DMS153 treated with DMSO at 0.1 percent for 48 hours (cell line): ENCODE data around the gene GALNT10.

ENCODE experiments used
- DNase-seq: peaks from one replicate; lab custom pipeline; 2025; ENCODE audit not compliant: unreplicated experiment; lab: John Stamatoyannopoulos, UW

The GALNT10 gene

DNA sequence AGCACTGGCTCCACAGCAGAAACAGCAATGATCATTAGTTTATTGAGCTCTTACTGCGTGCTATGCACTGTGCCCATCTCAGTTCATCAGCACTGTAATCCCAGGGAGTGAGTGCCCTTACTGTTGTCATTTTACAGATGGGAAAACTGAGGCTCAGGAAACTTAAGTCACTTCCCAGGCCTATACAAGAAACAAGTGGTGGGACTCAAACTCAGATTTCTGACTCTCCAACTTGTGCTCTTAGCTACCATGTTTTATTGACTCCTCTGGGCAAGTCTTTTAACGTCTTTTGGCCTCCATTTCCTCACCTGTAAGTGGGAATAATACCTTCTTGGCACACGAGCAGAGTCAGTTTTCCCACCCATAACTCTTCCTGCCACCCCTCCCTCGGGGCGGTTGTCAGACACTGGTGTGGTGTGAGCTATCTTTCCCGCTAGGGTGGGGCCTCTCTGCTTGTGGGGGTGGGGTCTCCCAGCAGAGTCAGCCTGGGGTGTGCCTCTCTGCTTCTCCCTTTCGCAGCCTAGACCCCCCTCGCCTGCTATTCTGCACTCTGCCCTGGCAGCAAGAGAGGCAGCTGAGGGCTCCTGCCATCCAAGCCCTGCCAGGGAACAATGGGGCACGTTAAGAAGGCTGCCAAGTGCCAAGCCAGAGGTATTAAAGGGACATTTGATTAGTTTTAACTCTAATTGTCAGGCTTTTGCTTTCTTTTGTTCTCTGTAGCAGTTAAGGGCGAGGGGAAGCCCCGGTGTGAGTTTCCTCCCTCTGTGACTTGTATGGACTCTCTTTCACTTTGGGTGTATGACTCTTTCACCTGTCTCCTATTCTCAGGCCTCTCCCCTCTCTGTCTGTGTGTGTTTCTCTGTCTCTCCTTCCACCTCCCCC, 12.1 kb downstream of the GALNT10 start:
- DNase-seq = no peak

DNA sequence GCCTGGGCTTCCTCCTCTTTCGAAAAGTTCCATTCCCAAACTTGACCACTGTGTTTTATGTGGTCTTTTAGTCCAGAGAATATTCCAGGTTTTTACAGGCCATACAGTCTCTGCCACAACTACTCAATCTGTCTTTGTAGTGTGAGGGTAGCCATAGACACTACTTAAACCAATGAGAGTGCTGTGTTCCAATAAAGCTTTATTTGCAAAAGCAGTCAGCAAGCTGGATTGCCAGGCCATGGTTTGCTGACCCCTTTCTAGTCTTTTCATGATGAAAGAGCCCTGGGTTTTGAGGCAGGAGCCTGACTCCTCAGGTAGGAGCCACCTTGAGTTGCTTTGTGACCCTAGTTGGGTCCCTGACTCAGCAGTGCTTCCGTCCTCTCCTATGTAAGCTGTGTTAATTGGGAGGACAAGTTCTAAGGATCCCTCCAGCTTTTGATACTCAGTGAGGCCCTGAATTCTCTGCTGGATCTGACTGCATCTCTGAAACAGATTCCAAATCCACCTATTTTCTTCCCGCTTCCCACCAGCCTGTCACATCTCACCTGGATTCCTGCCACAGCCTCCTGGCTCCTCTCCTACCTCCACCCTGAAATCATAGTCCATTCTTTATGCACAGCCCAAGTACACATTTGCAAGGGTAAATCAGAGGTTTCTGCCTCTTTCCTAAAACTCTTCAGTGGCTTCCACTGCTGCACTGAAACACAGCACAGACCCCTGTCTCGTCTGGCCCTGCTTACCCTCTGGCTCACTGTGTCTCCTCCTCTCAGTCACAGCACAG, 13.5 kb downstream of the GALNT10 start:
- no peak for DNase-seq

DNA sequence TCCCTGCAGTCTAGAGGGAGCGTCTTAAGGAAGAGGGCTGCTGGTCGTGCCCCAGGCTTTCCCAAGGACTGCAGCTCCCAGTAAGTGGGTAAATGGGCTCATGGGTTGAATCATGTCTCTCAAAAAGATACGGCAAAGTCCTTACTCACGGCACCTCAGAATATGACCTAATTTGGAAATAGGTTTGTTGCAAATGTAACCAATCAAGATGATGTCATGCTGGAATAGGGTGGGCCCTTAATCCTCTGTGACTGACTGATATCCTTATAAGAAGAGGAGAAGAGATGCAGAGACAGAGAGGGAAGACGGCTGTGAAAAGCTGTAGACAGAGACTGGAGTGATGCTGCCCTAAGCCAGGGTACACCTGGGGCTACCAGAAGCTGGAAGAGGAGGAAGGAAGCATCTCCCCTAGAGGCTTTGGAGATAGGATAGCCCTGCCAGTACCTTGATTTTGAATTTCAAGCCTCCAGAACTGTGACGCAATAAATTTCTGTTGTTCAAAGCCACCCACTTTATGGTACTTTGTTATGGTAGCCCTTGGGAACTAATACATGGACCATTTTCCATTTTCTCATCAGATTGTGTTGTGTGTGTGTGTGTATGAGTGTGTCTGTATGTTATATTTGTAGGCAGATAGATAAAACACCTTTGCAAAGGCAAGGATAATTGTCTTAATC, 15.0 kb downstream of the GALNT10 start:
- DNase-seq = no peak

DNA sequence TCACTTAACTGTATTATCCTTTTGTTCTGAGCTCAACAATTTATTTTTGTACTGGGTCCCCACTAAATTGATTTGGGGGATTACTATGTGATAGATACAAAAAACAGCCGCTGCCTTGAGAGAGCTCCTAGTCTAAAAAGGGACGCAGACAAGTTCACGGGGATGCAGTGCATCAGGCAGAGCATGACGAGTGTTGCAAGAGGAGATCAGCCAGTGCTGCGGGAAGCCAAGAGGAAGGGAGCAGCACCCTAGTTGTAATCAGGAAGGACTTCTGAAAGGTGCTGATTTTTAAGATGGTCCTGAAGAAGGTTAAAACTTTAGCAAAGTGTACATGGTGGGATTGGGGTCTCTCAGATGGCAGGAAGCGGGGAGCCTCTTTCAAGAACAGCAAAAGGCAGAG, 15.8 kb downstream of the GALNT10 start:
- no peak for DNase-seq

DNA sequence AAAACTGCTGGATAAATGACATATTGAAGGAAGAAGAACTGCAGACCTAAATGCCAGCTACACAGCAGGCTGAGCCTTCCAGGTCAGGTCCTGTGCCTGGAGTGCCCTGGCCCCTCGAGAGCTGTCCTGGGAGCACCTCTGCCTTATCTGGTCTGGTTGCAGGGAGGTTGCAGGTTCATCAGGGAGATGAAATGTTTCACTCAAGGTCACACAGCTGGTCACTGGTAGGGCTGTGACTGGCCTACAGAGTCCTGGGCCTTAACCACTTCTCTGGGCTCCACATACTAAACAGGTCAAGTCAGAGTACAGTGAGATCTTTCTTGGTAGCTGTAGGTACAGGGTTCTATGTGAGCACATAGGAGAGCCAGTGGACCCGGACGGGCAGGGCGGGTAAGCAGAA, 16.7 kb downstream of the GALNT10 start:
- no peak for DNase-seq

DNA sequence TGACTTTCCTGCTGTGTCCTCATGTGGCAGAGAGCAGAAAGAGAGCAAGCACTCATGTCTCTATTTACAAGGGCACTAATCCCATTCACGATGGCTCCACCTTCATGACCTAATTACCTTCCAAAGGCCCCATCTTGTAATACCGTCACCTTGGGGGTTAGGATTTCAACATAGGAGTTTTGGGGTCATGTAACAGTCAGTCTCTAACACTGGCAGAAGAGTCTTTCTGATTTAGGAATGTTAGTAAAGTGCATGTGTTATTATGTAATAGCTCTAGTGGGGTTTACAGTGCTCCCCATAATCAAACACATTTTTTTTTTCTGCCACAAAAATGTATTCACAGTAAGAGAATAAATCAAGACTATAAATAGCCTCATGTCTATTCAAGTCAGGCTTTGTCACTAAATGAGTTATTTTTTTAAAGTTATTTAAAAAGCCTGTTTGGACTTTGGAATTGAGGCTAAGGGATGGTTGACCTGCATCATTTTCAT, 19.1 kb downstream of the GALNT10 start:
- no peak for DNase-seq

DNA sequence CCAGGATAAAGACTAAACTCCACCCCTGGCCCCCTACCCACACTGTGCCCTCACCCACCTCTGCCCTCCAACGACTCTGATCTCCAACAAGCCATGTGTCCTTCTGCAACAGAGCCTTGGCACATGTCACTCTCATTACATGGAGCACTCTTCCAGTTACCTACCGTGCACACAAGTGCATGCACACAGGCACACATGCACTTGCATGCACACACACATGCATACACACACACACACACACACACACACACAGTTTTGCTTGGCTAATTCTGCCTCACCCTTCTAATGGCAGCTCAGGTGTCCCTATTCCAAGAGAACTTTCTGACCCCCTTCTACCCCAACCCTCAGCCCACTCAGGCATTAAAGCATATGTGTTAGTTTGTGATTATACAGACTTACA, 19.6 kb downstream of the GALNT10 start:
- DNase-seq = no peak

DNA sequence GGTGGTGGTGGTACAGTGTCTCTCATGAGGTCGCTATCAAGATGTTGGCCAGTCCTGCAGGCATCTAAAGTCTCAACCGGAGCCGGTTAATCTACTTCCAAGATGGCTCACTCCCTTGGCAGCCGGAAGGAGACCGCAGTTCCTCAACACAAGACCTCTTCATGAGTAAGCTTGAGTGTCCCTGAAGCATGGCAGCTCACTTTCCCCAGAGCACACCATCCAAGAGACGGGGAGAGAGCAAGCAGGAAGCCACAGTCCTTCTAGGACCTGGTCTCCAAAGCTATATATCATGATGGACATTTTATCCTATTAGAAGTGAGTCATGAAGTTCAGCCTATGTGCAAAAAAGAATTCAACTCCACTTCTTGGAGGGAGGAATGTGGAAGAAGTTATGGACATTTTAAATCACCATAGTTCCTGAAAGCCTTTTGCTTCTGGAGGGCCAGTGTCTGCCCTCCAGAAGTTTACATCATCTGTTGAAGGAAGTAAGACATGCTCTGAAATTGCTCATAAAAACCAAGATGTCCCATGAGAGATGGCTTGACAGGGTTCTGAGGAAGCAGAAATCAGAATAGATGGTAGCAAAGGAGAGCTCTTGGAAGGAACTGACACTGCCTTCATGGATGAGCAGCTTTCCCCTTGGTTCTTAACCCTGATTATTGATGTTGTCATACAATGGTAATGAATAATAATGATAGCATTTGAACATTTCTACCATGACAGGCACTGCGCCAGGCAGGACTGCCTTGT, 21.3 kb downstream of the GALNT10 start:
- DNase-seq = no peak

DNA sequence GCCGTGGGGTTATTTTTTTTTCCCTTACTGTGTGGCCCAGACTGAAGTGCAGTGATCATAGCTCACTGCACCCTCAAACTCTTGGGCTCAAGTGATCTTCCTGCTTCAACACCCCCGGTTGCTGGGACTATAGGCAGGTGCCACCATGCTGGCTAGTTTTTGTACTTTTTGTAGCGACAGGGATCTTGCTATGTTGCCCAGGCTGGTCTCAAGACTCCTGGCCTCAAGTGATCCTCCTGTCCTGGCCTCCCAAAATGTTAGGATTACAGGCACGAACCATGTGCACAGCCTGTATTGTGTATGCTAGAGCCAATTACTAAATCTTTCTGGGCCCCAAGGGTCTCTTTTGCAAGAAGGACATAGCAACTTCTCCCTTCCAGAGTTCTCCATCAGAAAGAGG, 23.1 kb downstream of the GALNT10 start:
- DNase-seq = no peak

DNA sequence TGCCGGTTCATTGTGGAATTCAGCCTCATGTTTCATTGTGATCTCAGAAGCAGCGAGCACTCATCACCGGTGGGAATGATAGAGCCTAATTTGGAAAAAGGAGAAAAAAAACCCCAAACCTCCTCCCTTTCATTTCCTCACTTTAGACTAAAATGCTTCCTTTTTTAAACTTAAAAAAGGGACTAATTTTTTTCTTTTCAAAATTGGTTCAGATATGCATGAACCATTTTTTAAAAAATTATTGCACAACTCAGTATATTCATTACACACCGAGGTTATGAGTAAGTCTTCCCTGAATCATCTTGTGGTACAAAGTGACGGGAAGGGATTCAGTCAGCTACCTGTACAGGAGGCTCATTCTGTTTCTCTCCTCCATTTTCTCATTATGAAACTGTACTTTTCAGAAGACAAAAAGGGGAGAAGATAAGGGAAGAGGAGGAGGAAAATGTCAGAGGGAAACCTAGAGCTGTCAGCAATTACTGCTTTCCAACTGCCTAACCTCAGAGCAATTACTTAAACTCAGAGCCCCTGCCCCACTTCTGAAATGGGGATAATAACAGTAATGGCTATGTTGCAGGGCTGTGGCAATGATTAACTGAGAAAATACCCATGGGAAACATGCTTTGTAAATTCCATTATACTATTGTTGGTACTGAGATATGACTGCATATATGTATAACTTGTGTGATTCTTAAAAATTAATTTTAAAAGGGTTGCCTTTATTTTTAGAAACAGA, 24.0 kb downstream of the GALNT10 start:
- no peak for DNase-seq

DNA sequence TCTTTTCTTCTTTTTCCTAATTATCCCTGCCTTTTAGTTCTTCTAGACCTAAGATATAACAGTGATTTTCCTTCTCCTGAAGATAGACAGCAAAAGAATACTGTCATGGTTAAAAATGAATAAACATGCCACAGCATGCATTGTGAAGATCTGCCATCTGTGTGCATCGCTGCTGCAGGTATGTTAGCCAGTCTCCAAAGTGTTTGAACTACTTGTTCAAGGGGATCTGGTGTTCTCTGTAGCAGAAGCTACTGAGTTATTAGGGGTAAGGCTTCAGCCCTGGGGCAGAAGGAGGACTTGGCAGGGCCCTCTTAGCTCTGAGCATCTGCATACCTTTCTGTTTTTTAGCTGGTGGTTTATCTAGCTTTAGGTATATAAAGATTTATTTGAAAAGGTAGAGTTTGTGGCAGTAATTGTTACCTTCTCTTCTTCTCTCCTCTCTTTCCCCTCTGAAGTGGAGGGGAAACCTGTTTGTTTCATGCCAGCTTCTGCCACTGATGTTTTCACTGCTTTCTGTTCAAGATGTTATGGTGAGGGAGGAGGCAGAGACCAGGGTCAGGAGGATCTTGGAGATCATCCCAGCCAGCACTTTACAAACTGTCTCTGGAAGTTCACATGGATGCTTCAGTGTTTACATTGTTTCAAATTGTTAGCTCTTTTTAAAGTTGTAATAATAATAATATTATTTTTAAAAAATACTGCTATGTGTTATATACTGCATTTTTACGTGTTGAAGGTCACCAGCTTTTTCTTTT, 25.2 kb downstream of the GALNT10 start:
- no peak for DNase-seq

DNA sequence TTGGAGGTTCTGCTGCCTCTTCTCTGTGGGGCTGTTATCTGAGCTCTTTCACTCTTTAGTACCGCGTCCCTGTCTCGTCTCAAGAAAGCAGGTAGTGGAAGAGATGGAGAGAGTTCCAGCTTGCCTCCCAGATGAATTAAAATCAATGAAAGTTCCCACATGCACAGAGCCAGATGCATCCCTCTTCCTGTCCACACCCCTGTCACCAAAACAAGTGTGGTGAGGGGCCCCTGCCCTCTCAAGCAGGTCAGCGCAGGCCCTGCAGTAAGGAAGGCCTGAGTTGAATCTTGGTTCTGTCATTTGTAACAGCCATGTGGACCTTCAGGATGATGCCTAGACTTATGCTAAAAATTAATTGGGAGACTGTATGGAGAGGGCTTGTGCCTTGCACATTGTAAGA, 26.9 kb downstream of the GALNT10 start:
- no peak for DNase-seq

DNA sequence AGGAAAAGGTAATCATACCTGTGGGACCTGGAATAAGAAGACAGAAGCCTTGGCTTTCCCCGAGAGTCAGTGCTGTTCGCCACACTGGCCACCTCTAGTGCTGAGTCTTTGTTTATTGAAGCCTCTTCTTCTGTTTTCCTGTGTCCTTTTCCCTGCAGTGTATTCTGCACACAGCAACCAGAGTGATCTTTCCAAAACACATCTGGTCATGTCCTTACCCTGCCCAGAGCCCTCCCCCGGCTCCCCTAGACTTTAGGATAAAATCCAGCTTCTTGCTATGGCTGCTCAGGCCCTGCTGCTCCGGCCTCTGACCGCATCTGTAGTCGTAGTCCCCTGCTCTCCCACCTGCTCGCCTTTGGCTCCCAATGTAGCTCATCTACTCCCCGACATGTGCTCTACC, 28.3 kb downstream of the GALNT10 start:
- no peak for DNase-seq

DNA sequence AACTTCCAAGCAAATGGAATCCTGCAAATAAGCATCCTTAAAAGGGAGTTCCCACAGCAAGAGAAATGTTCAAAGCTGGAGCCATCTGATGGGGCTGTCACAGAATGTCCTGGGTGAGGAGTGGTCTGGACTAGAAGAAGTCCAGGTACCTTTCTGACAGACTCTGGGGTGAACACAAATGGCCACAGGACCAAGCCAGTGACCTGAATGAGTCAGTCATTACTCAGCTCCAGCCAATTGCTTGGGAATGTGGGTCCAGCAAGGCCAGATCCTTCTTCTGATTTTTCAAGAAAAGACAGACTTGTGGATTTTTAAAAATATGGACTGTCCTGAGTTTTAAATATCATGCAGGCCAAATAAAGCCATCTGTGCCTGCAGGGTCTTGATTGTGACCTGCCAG, 30.1 kb downstream of the GALNT10 start:
- DNase-seq = no peak

DNA sequence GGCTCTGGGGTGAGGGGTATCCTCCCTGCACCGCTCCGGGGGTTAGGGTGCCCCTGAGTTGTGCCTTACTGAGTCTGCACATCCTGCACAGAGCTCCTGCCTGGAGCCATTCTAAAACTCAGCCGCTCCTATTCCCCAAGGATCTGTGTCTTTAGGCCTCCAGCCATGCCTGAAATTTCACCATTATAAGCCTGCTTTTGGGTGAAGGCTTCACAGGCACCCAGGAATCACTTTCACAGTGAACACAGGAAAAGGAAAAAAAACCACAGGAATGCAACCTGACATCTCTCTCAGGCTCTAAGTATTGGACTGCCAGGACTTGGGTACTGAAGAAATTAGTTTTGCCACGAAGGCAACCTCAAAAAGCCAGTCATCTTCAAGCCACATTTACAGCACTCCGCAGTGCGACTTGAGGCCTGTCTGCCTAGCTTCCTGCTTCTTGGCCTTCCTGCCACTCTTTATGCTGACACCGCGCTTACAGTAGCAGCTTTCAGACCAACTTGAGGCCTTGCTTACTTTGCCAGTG, 30.9 kb downstream of the GALNT10 start:
- DNase-seq = no peak

DNA sequence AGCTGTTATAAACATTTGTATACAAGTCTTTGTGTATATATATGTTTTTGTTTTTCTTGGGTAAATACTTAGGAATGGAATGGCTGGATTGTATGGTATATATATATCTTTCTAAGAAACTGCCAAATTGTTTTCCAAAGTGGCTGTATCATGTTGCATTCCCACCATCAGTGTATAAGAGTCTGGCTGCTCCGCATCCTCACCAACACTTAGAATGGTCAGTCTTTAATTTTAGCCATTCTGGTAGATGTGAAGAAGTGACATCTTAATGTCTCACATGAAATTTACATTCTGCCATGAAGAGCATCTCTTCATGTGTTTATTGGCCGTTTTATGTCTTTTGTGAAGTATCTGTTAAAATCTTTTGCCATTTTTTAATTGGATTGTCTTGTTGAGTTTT, 31.9 kb downstream of the GALNT10 start:
- no peak for DNase-seq

DNA sequence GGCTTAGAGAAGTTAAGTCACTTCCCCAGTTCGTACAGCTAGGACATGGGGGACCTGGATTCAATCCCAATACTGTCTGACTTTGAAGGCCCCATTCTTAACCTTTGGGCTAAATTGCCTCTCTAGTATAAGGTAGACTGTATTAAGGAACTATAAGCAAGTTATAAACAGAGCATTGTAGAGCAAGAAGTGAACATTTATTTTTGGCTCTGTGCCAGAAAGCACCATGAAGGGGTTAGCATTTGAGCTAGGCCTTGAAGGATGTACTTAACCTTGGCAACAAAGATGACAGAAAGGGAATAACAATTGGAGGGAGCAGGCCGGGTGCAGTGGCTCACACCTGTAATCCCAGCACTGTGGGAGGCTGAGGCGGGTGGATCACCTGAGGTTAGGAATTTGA, 32.8 kb downstream of the GALNT10 start:
- no peak for DNase-seq

DNA sequence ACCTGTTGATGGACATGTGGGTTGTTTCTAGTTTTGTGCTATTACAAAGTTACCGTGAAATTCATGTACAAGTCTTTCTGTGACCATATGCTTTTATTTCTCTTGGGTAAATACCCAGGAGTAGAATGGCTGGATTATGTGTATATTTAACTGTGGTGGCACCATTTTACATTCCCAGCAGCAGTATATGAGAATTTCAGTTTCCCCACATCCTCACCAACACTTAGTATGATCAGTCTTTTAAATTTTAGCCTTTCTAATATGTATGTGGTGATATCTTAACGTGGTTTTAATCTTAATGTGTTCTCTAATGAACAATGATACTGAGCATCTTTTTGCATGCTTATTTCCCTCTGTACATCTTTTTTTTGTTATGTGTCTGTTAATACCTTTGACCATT, 36.6 kb downstream of the GALNT10 start:
- no peak for DNase-seq

DNA sequence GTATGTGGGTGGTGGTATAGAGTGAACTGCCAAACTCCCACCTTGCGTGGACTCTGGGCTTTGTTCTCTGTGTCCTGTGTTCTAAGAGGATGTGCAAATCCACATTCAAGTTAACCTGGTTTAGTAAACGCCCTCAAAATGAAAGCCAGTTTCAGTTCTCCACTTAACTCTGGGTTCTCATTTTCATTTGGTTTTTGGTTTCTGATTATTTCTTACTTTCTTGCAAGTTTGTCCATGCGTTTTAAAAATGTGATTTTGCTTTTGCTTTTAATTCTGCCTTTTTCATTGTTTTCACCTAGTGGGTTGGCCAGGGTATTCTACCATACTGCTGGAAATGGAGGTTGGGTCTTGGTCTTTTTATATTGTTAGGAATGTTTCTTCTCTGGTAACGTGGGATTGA, 38.2 kb downstream of the GALNT10 start:
- DNase-seq = no peak
